ENCODE measurements around the gene FASLG.
"Not testable (repeated sequence)": the region's sequence is repeated elsewhere in the genome, so short reads cannot be mapped to it uniquely, and the experiment has no call there.

Gene FASLG

GRCh38 chr1:172658871-172659453 is at the start of gene FASLG:
TSS of gene FASLG (plus strand) at chr1:172659103. CDS start at chr1:172659202, 99 bp downstream.
- DNase-seq = peak; percentile 25 to 63

- DNase-seq = peak in 1 of 2 donors; percentile 61
Measured at GRCh38 chr1:172609528-172609927, 49.4 kb upstream of the FASLG start.

- DNase-seq = no peak
Measured at GRCh38 chr1:172612478-172612877, 46.4 kb upstream of the FASLG start.

- DNase-seq = no peak
Measured at GRCh38 chr1:172613294-172613693, 45.6 kb upstream of the FASLG start.

GRCh38 chr1:172616195-172616594 is 42.7 kb upstream of the FASLG start:
- no peak for DNase-seq

GRCh38 chr1:172616636-172617035 is 42.3 kb upstream of the FASLG start:
- no peak for DNase-seq

GRCh38 chr1:172620603-172621002 is 38.3 kb upstream of the FASLG start:
- DNase-seq = not testable (repeated sequence)

GRCh38 chr1:172622541-172622940 is 36.4 kb upstream of the FASLG start:
- no peak for DNase-seq

GRCh38 chr1:172623748-172624147 is 35.2 kb upstream of the FASLG start:
- no peak for DNase-seq

GRCh38 chr1:172626845-172627244 is 32.1 kb upstream of the FASLG start:
- no peak for DNase-seq

- peak in 1 of 2 donors; percentile 26 for DNase-seq
Measured at GRCh38 chr1:172627702-172628101, 31.2 kb upstream of the FASLG start.

GRCh38 chr1:172628401-172628800 is 30.5 kb upstream of the FASLG start:
- no peak for DNase-seq

GRCh38 chr1:172629170-172629569 is 29.7 kb upstream of the FASLG start:
- DNase-seq = no peak

GRCh38 chr1:172629638-172630037 is 29.3 kb upstream of the FASLG start:
- DNase-seq = no peak

- DNase-seq = no peak
Measured at GRCh38 chr1:172630056-172630818, 28.7 kb upstream of the FASLG start.

- DNase-seq = no peak
Measured at GRCh38 chr1:172630868-172631267, 28.0 kb upstream of the FASLG start.

GRCh38 chr1:172637522-172637921 is 21.4 kb upstream of the FASLG start:
- no peak for DNase-seq

GRCh38 chr1:172638249-172638648 is 20.7 kb upstream of the FASLG start:
- DNase-seq = no peak

- DNase-seq = peak; percentile 37 to 64
Measured at GRCh38 chr1:172638885-172639831, 19.7 kb upstream of the FASLG start.

GRCh38 chr1:172640111-172640510 is 18.8 kb upstream of the FASLG start:
- no peak for DNase-seq

- DNase-seq = no peak
Measured at GRCh38 chr1:172641492-172641891, 17.4 kb upstream of the FASLG start.

- no peak for DNase-seq
Measured at GRCh38 chr1:172642970-172643369, 15.9 kb upstream of the FASLG start.

- DNase-seq = no peak
Measured at GRCh38 chr1:172646653-172647052, 12.2 kb upstream of the FASLG start.

All from CD4-positive, alpha-beta T cell treated with Interferon alpha-2 for 1 hour (primary cell).